WTC11 (cell line): ENCODE data around the gene SH3PXD2A. TPM values are rescaled to one million over a fixed set of nuclear protein-coding genes. Genes with fewer than 3 reads are reported as not detected.
A peak's percentile ranks its signal among the peaks of the same experiment; 100 is the strongest.

Source experiments
- ATAC-seq: fragments of 200-7000 bp; cut with Tn5 transposase; 2 replicates; pipeline ENCODE4 v1.10.0; 2021; ENCODE audit warnings: mild to moderate bottlenecking, moderate library complexity
- CTCF ChIA-PET: fragments of 300-600 bp; sonication (Branson Sonifier 250); formaldehyde crosslinking; loops from one replicate; lab custom pipeline; 2021; ENCODE audit warnings: antibody characterized with exemption; lab: Charles Lee
- POLR2A ChIA-PET: fragments of 350-600 bp; sonication (Branson Sonifier 250); formaldehyde crosslinking; loops from one replicate; lab custom pipeline; 2021; ENCODE audit warnings: antibody characterized with exemption; lab: Charles Lee
- DNase-seq: peaks from one replicate; pipeline ENCODE4 v3.0.0; 2021; ENCODE audit warnings: low spot score
- H3K27ac Mint-ChIP-seq: 2 replicates; pipeline ENCODE4 v1.8.0; 2021; ENCODE audit warnings: mixed read lengths
- H3K27me3 Mint-ChIP-seq: 2 replicates; pipeline ENCODE4 v1.8.0; 2021; ENCODE audit warnings: low read depth, mild to moderate bottlenecking, moderate library complexity, mixed read lengths
- H3K36me3 Mint-ChIP-seq: 2 replicates; pipeline ENCODE4 v1.8.0; 2021; ENCODE audit warnings: mixed read lengths
- H3K4me1 Mint-ChIP-seq: 2 replicates; pipeline ENCODE4 v1.8.0; 2022; ENCODE audit warnings: mixed read lengths
- H3K4me3 Mint-ChIP-seq: 2 replicates; pipeline ENCODE4 v1.8.0; 2021; ENCODE audit warnings: mild to moderate bottlenecking, moderate library complexity, mixed read lengths
- H3K9me3 Mint-ChIP-seq: 2 replicates; pipeline ENCODE4 v1.8.0; 2021; ENCODE audit warnings: mixed read lengths
- CBFB ChIP-seq: sonication (generic); formaldehyde crosslinking; IDR thresholded peaks from 2 replicates; pipeline ENCODE4 v1.8.1; 2022; ENCODE audit warnings: mild to moderate bottlenecking, low read depth, missing genetic modification reagents
- EMX1 ChIP-seq: fragments of 250-450 bp; sonication (Bioruptor Pico); IDR thresholded peaks from 2 replicates; pipeline ENCODE4 v1.8.0; 2021; ENCODE audit warnings: mild to moderate bottlenecking
- ETV6 ChIP-seq: sonication (generic); formaldehyde crosslinking; IDR thresholded peaks from 2 replicates; pipeline ENCODE4 v1.8.1; 2022; ENCODE audit warnings: mild to moderate bottlenecking, missing genetic modification reagents
- FOXK1 ChIP-seq: sonication (generic); formaldehyde crosslinking; IDR thresholded peaks from 2 replicates; pipeline ENCODE4 v1.8.0; 2022; ENCODE audit warnings: mild to moderate bottlenecking, moderate library complexity, missing genetic modification reagents
- GABPB1 ChIP-seq: sonication (generic); formaldehyde crosslinking; IDR thresholded peaks from 2 replicates; pipeline ENCODE4 v1.8.1; 2023; ENCODE audit warnings: mild to moderate bottlenecking, missing genetic modification reagents
- IRF2 ChIP-seq: sonication (generic); formaldehyde crosslinking; IDR thresholded peaks from 2 replicates; pipeline ENCODE4 v1.8.0; 2022; ENCODE audit warnings: low read depth, missing genetic modification reagents, borderline replicate concordance
- JUN ChIP-seq: sonication (generic); formaldehyde crosslinking; IDR thresholded peaks from 2 replicates; pipeline ENCODE4 v1.8.0; 2023; ENCODE audit warnings: mild to moderate bottlenecking, missing genetic modification reagents
- NFATC4 ChIP-seq: fragments of 250-450 bp; sonication (Bioruptor Pico); IDR thresholded peaks from 2 replicates; pipeline ENCODE4 v1.9.0; 2021; ENCODE audit warnings: mild to moderate bottlenecking
- OVOL2 ChIP-seq: fragments of 250-450 bp; sonication (Bioruptor Pico); IDR thresholded peaks from 2 replicates; pipeline ENCODE4 v1.9.0; 2021; ENCODE audit warnings: mild to moderate bottlenecking, borderline replicate concordance
- RELA ChIP-seq: sonication (generic); formaldehyde crosslinking; IDR thresholded peaks from 2 replicates; pipeline ENCODE4 v1.8.1; 2022; ENCODE audit warnings: missing genetic modification reagents, mild to moderate bottlenecking, borderline replicate concordance
- RORB ChIP-seq: fragments of 250-450 bp; sonication (Bioruptor Pico); IDR thresholded peaks from 2 replicates; pipeline ENCODE4 v1.9.0; 2021; ENCODE audit warnings: mild to moderate bottlenecking
- SMAD3 ChIP-seq: sonication (generic); formaldehyde crosslinking; IDR thresholded peaks from 2 replicates; pipeline ENCODE4 v1.8.0; 2022; ENCODE audit warnings: missing genetic modification reagents, mild to moderate bottlenecking, borderline replicate concordance
- SP1 ChIP-seq: sonication (generic); formaldehyde crosslinking; conservative IDR thresholded peaks from 2 replicates; pipeline ENCODE4 v1.8.1; 2022; ENCODE audit warnings: missing genetic modification reagents
- ZBTB21 ChIP-seq: sonication (generic); formaldehyde crosslinking; IDR thresholded peaks from 2 replicates; pipeline ENCODE4 v1.8.1; 2023; ENCODE audit warnings: mild to moderate bottlenecking, missing genetic modification reagents, borderline replicate concordance
- ZNF121 ChIP-seq: sonication (generic); formaldehyde crosslinking; IDR thresholded peaks from 2 replicates; pipeline ENCODE4 v1.8.0; 2023; ENCODE audit warnings: missing genetic modification reagents
- ZNF219 ChIP-seq: sonication (generic); formaldehyde crosslinking; IDR thresholded peaks from 2 replicates; pipeline ENCODE4 v1.8.0; 2023; ENCODE audit warnings: missing genetic modification reagents, mild to moderate bottlenecking, borderline replicate concordance
- ZNF416 ChIP-seq: fragments of 250-450 bp; sonication (Bioruptor Pico); IDR thresholded peaks from 2 replicates; pipeline ENCODE4 v1.9.0; 2021; ENCODE audit warnings: mild to moderate bottlenecking, inconsistent platforms
- total RNA-seq: library from RNA; stranded (reverse); gene quantifications from 3 replicates; pipeline ENCODE4 v1.2.3, GENCODE V29; 2021
- TF ChIP-seq, protein P1 (sequence below): fragments of 200-600 bp; IDR thresholded peaks from 2 replicates; pipeline ENCODE4 v1.8.0; 2022; ENCODE audit warnings: antibody characterized with exemption
- TF ChIP-seq, protein P2 (sequence below): sonication (generic); formaldehyde crosslinking; IDR thresholded peaks from 2 replicates; pipeline ENCODE4 v1.8.0; 2022; ENCODE audit warnings: mild to moderate bottlenecking, missing genetic modification reagents
- TF ChIP-seq, protein P3 (sequence below): sonication (generic); formaldehyde crosslinking; IDR thresholded peaks from 2 replicates; pipeline ENCODE4 v1.8.1; 2023; ENCODE audit warnings: mild to moderate bottlenecking, missing genetic modification reagents
- TF ChIP-seq, protein P4 (sequence below): sonication (generic); formaldehyde crosslinking; IDR thresholded peaks from 2 replicates; pipeline ENCODE4 v1.8.0; 2022; ENCODE audit warnings: mild to moderate bottlenecking, missing genetic modification reagents
- TF ChIP-seq, protein P5 (sequence below): sonication (generic); formaldehyde crosslinking; IDR thresholded peaks from 2 replicates; pipeline ENCODE4 v1.8.0; 2023; ENCODE audit warnings: mild to moderate bottlenecking, missing genetic modification reagents
- TF ChIP-seq, protein P6 (sequence below): sonication (generic); formaldehyde crosslinking; IDR thresholded peaks from 2 replicates; pipeline ENCODE4 v1.8.1; 2022; ENCODE audit warnings: mild to moderate bottlenecking, moderate library complexity, missing genetic modification reagents
- TF ChIP-seq, protein P7 (sequence below): fragments of 250-450 bp; sonication (Bioruptor Pico); conservative IDR thresholded peaks from 2 replicates; pipeline ENCODE4 v1.9.0; 2021; ENCODE audit warnings: mild to moderate bottlenecking

The SH3PXD2A gene
- total RNA-seq, 1 experiment from 2014 or later = 15.7 TPM

DNA sequence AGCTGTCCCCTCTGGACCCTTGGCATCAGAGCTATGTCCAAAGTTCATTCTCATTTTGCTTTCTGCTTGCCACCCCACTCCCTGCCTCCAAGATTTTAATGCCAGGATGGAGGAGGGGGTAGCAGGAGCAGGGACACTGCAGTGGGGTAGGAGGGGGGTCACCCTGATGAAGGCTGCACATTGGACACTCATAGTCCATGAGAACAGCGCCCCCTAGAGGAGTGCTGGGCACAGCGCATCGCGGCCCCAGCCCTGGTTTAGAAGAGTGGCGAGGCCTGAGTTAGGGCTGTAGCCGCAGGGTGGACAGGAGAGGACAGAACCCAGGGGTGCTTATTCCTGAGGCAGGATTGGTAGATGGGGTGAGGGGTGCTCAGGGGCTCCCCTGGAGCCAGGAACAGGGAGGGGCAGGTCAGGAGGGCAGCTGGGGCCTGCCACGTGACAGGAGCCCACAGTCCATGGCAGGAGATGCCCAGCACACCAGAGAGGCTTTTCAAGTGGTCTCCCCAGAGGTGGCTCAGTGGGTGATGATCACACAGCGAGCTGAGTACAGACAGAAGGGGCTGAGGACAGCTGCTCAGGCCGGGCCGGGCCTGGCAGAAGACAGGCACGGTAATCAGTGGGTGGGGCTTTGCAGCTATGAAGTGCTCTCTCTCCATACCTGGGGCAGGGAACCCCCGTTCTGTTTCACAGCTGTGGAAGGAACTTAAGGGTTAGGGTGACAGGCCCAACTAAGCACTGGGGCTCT lies 290.4 kb downstream of the SH3PXD2A start:
- CTCF ChIA-PET = interaction anchor here (0.6 to 3.2 kb wide), 39 partner anchors 8 to 134 kb away, joined by 3 to 26 read pairs (median 5); partner anchors contain the start of genes CALHM1 and NEURL1
- no peak overlapping the region for H3K4me3 Mint-ChIP-seq
- DNase-seq (peak; percentile 87), ATAC-seq (peak; percentile 93)
- no peaks in the 10 kb centered on the region; the same call in 1 of the 2 replicates for H3K27me3 Mint-ChIP-seq
- no peaks in the 10 kb centered on the region for H3K4me1 Mint-ChIP-seq
- no peak overlapping the region for H3K27ac Mint-ChIP-seq
- POLR2A ChIA-PET = no interaction called here
- peaks cover 3% of the 10 kb centered on the region for H3K9me3 Mint-ChIP-seq
- H3K36me3 Mint-ChIP-seq = no peaks in the 10 kb centered on the region
- TF ChIP-seq CBFB (CRISPR knock-in tag) (no peak), ETV6 (CRISPR knock-in tag) (no peak), SP1 (CRISPR knock-in tag) (no peak), OVOL2 (CRISPR knock-in tag) (no peak), ZNF416 (CRISPR knock-in tag) (no peak), GABPB1 (CRISPR knock-in tag) (no peak), RELA (CRISPR knock-in tag) (no peak)
- TF ChIP-seq, protein P1, sequence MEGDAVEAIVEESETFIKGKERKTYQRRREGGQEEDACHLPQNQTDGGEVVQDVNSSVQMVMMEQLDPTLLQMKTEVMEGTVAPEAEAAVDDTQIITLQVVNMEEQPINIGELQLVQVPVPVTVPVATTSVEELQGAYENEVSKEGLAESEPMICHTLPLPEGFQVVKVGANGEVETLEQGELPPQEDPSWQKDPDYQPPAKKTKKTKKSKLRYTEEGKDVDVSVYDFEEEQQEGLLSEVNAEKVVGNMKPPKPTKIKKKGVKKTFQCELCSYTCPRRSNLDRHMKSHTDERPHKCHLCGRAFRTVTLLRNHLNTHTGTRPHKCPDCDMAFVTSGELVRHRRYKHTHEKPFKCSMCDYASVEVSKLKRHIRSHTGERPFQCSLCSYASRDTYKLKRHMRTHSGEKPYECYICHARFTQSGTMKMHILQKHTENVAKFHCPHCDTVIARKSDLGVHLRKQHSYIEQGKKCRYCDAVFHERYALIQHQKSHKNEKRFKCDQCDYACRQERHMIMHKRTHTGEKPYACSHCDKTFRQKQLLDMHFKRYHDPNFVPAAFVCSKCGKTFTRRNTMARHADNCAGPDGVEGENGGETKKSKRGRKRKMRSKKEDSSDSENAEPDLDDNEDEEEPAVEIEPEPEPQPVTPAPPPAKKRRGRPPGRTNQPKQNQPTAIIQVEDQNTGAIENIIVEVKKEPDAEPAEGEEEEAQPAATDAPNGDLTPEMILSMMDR = peak; percentile 99

DNA sequence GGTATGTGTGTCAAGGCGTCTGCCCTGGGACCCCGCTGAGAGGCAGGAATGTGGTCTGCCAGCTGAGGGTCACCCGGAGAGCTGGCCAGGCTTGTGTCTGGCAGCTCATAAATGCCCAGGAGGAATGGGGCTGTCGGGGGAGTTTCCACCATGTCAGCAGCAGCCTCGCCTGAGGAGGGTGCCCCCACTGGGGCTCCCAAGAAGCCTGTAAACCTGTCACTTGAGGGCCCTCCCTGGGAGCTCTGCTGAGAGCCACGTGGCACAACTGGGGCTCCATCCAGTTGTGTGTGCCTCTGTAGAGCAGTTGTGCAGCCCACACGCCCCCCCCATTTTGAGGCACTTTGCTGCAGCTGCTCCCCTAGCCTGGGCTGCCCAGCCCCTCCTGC lies 291.3 kb downstream of the SH3PXD2A start:
- CTCF ChIA-PET = interaction anchor here (0.7 to 3.2 kb wide), 30 partner anchors 9 to 122 kb away, joined by 3 to 26 read pairs (median 6); partner anchors contain the start of genes CALHM1 and NEURL1
- Mint-ChIP-seq H3K27ac (no peak overlapping the region), H3K27me3 (no peaks in the 10 kb centered on the region; the same call in 1 of the 2 replicates), H3K9me3 (peaks cover 3% of the 10 kb centered on the region), H3K4me1 (no peaks in the 10 kb centered on the region), H3K4me3 (no peak overlapping the region), H3K36me3 (no peaks in the 10 kb centered on the region)
- no peak for ATAC-seq
- POLR2A ChIA-PET = no interaction called here
- DNase-seq = no peak
- TF ChIP-seq, protein P2, sequence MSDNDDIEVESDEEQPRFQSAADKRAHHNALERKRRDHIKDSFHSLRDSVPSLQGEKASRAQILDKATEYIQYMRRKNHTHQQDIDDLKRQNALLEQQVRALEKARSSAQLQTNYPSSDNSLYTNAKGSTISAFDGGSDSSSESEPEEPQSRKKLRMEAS = no peak
- TF ChIP-seq RORB (no peak), IRF2 (CRISPR knock-in tag) (no peak), FOXK1 (CRISPR knock-in tag) (no peak), ZNF121 (no peak), ZBTB21 (CRISPR knock-in tag) (no peak), ZNF219 (CRISPR knock-in tag) (no peak), NFATC4 (no peak), ZNF416 (CRISPR knock-in tag) (no peak), EMX1 (CRISPR knock-in tag) (no peak), SMAD3 (CRISPR knock-in tag) (no peak), JUN (CRISPR knock-in tag) (no peak)
- TF ChIP-seq, protein P3, sequence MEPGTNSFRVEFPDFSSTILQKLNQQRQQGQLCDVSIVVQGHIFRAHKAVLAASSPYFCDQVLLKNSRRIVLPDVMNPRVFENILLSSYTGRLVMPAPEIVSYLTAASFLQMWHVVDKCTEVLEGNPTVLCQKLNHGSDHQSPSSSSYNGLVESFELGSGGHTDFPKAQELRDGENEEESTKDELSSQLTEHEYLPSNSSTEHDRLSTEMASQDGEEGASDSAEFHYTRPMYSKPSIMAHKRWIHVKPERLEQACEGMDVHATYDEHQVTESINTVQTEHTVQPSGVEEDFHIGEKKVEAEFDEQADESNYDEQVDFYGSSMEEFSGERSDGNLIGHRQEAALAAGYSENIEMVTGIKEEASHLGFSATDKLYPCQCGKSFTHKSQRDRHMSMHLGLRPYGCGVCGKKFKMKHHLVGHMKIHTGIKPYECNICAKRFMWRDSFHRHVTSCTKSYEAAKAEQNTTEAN (CRISPR knock-in tag) = no peak
- TF ChIP-seq, protein P4, sequence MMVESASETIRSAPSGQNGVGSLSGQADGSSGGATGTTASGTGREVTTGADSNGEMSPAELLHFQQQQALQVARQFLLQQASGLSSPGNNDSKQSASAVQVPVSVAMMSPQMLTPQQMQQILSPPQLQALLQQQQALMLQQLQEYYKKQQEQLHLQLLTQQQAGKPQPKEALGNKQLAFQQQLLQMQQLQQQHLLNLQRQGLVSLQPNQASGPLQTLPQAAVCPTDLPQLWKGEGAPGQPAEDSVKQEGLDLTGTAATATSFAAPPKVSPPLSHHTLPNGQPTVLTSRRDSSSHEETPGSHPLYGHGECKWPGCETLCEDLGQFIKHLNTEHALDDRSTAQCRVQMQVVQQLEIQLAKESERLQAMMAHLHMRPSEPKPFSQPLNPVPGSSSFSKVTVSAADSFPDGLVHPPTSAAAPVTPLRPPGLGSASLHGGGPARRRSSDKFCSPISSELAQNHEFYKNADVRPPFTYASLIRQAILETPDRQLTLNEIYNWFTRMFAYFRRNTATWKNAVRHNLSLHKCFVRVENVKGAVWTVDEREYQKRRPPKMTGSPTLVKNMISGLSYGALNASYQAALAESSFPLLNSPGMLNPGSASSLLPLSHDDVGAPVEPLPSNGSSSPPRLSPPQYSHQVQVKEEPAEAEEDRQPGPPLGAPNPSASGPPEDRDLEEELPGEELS (CRISPR knock-in tag) = no peak
- TF ChIP-seq, protein P5, sequence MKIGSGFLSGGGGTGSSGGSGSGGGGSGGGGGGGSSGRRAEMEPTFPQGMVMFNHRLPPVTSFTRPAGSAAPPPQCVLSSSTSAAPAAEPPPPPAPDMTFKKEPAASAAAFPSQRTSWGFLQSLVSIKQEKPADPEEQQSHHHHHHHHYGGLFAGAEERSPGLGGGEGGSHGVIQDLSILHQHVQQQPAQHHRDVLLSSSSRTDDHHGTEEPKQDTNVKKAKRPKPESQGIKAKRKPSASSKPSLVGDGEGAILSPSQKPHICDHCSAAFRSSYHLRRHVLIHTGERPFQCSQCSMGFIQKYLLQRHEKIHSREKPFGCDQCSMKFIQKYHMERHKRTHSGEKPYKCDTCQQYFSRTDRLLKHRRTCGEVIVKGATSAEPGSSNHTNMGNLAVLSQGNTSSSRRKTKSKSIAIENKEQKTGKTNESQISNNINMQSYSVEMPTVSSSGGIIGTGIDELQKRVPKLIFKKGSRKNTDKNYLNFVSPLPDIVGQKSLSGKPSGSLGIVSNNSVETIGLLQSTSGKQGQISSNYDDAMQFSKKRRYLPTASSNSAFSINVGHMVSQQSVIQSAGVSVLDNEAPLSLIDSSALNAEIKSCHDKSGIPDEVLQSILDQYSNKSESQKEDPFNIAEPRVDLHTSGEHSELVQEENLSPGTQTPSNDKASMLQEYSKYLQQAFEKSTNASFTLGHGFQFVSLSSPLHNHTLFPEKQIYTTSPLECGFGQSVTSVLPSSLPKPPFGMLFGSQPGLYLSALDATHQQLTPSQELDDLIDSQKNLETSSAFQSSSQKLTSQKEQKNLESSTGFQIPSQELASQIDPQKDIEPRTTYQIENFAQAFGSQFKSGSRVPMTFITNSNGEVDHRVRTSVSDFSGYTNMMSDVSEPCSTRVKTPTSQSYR (CRISPR knock-in tag) = no peak
- TF ChIP-seq, protein P6, sequence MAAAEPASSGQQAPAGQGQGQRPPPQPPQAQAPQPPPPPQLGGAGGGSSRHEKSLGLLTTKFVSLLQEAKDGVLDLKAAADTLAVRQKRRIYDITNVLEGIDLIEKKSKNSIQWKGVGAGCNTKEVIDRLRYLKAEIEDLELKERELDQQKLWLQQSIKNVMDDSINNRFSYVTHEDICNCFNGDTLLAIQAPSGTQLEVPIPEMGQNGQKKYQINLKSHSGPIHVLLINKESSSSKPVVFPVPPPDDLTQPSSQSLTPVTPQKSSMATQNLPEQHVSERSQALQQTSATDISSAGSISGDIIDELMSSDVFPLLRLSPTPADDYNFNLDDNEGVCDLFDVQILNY = no peak
- TF ChIP-seq, protein P7, sequence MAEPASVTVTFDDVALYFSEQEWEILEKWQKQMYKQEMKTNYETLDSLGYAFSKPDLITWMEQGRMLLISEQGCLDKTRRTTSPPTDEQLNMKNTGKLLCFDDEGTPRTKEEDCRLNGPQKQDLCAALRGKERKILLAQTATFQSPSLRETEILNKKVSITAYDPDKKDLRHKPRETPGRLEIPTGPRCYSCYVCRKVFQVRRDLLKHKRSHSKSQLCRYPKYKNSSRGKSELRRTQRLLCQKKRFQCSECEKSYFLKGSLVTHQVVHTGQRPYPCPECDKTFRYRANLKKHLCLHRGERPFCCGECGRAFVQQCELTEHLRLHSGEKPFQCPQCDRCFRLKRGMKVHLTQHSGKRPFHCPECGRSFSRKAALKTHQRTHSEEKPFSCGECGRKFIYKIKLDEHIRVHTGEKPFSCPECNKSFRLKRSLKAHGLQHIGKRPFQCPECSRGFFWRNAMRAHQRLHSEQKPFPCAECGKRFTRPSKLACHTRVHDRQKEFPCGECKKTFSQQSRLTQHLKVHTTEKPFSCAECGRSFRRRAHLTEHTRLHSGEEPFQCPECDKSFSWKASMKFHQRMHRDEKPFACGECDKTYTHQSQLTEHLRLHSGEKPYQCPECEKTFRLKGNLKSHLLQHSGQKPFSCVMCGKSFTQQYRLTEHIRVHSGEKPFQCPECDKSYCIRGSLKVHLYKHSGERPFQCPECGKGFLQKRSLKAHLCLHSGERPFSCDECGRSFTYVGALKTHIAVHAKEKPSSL = no peak
